ENCODE measurements around the gene NFKBIL1.
"Not testable (repeated sequence)": the region's sequence is repeated elsewhere in the genome, so short reads cannot be mapped to it uniquely, and the experiment has no call there.

The NFKBIL1 gene

DNA sequence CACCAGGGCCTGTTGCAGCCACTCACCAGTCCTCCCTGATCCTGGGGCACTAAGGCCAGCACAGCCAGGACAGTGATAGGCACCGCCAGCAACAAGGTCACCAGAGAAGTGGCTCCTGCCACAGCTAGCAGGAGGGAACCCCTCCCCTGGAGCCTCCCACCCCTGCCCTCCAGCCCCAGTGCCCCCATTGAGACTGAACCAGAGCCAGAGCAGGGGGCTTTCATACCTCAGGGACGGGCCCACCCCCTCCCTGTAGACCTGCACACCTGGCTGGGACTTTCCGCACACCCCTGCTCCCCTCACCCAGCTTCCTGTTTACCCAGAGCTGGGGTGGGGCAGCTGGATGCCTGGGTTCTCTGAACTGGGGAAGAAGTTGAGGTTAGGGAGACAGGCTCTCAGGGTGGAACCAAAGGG, 34.8 kb downstream of the NFKBIL1 start, which contains the start of gene LTB:
Gene LTB, minus strand, starts transcription at position 195 of the 414 bp plus-strand sequence. Its CDS starts 7 bp downstream, at position 188.
- FAIRE-seq = no peak

DNA sequence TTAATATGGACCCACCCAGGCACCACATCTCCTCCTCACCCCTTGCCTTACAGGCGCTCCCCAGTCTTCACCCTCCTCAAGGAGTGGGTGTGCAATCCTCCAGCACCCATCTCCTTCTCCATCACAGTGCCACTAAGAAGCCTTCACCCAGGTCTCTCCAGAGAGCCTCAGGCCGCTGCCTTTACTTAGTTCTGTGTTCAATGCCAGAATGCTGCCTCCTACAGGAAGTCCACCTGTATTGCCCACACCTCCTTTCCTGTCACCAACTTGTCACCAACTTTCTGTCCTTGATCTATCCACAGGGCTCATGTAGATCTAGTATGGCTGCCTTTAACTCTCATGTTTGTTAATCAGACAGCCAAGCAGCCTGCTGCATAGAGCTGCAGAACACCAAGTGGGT, 38.1 kb downstream of the NFKBIL1 start:
- no peak for FAIRE-seq

DNA sequence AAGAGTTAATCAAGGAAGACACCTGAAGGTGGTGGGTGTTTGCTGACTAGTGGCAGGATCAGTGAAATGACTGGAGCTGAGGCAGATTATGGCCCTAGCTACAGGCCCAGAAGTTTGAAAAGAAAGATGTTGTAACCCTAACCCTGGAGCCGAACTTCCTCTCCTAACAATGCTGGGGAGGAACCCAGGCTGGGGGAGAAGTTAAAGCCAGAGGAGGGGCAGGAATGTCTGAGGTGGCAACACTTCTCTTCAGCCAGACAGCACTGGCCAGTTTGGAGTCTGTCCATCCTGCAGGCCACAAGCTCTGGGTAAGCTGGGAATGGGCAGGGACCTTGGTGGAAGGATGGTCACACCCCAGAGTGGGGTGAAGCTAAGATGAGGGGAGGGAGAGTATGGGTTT, 38.6 kb downstream of the NFKBIL1 start, which contains the start of gene LST1:
Gene LST1, plus strand, starts transcription at position 270 of the 400 bp plus-strand sequence. CDS start 1,023 bp downstream, outside the sequence.
- no peak for FAIRE-seq

- no peak for FAIRE-seq
These were observed 39.3 kb downstream of the NFKBIL1 start for GRCh38 chr6:31586599-31587281.

DNA sequence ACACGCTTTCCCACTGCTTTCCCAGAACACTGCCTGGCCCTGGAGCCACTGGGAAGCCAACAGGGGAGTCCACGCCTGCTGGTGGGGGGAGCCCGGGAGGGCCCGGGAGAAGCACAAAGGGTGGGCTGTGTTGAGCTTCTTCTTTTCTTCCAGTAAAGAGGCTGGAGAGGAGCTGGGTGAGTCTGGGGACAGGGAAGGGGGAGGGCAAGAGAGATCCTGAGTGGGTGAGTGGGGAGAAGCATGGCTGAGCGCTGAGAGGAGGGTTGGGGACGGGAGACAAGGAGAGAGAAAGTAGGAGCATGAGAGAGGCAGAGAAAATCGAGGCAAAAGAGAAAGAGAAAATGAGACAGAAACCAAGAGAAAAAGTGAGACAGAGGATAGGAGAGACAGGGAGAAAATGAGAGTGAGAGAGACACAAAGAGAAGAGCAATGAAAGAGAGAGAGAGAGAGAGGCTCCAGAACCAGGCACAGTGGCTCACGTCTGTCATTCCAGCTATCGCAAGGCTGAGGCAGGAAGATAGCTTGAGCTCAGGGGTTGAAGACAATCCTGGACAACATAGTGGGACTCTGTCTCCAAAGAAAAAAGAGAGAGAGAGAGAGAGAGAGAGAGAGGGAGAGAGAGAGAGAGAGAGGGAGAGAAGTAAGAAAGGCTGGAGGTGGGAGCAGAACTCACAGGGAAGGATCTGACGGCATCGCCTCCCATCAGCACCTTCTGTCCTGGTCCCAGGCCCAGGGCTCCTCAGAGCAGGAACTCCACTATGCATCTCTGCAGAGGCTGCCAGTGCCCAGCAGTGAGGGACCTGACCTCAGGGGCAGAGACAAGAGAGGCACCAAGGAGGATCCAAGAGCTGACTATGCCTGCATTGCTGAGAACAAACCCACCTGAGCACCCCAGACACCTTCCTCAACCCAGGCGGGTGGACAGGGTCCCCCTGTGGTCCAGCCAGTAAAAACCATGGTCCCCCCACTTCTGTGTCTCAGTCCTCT, 40.7 kb downstream of the NFKBIL1 start:
- FAIRE-seq = no peak

DNA sequence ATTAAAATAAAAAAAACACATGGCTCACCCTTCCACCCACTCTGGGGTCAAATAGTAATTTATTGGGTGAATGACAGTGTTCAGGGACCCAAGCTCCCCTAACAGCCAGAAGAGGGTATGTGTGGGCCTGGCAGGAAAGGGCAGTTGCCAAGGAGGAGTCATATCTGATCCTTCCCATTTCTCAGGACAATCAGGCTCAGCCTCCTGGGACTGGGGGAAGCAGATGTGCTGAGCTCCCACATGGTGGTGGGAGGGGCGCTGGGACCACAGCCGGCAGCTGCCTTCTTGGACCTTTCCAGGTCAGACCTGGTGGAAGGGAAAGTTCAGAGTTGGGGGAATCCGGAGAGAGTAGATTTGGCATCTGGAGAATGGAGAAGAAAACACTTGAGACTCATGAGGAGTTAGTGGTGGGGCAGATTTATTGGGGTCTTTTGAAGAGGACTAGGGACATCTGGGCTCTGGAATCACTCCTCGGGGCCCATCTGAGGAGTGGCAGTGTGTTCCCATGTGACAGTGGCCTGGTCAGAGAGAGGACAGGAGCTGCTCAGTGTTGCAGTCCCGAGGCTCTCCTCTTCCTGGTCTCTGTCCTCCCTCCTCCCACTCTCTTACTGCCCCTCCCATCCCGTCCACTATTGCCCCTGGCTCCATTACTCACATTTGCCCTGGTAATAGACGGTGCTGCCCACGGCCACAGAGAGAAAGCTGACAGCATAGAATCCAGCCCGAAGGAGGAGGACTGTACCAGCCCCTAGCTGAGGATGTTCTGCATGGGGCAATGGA, 41.7 kb downstream of the NFKBIL1 start:
- FAIRE-seq = no peak

GRCh38 chr6:31590691-31591090, 43.3 kb downstream of the NFKBIL1 start:
- not testable (repeated sequence) for FAIRE-seq

- FAIRE-seq = no peak
These were observed 45.0 kb downstream of the NFKBIL1 start for GRCh38 chr6:31592396-31592771.

- FAIRE-seq = no peak
These were observed 49.6 kb downstream of the NFKBIL1 start for GRCh38 chr6:31597006-31597405.

GRCh38 chr6:31607317-31607716, 59.9 kb downstream of the NFKBIL1 start:
- no peak for FAIRE-seq
